Smooth muscle cell (in vitro differentiated cells): ENCODE measurements around the gene CNGA3. TPM values are rescaled to one million over a fixed set of nuclear protein-coding genes. Genes with fewer than 3 reads are reported as not detected.

Experiments
- DNase-seq: peaks from one replicate; lab custom pipeline; 2025; ENCODE audit not compliant: unreplicated experiment; lab: John Stamatoyannopoulos, UW
- H2AFZ ChIP-seq: fragments of 200-600 bp; sonication (generic); 2 replicates; pipeline ENCODE4 v1.6.0; 2016; ENCODE audit warnings: antibody characterized with exemption, low read depth, mild to moderate bottlenecking
- H3F3A ChIP-seq: fragments of 200-600 bp; sonication (generic); 2 replicates; pipeline ENCODE4 v1.6.0; 2017; ENCODE audit warnings: antibody characterized with exemption, low read depth
- H3K27ac ChIP-seq: fragments of 200-600 bp; sonication (generic); 2 replicates; pipeline ENCODE4 v1.5.1; 2016; ENCODE audit warnings: low read depth, mild to moderate bottlenecking
- H3K27me3 ChIP-seq: fragments of 200-600 bp; sonication (generic); 2 replicates; pipeline ENCODE4 v1.6.1; 2016; ENCODE audit warnings: low read depth, mild to moderate bottlenecking
- H3K36me3 ChIP-seq: fragments of 200-600 bp; sonication (generic); 2 replicates; pipeline ENCODE4 v1.5.1; 2016; ENCODE audit warnings: low read depth
- H3K4me1 ChIP-seq: fragments of 200-600 bp; sonication (generic); 2 replicates; pipeline ENCODE4 v1.5.1; 2016; ENCODE audit warnings: low read depth
- H3K4me2 ChIP-seq: fragments of 200-600 bp; sonication (generic); 2 replicates; pipeline ENCODE4 v1.6.0; 2016; ENCODE audit warnings: mild to moderate bottlenecking
- H3K4me3 ChIP-seq: fragments of 200-600 bp; sonication (generic); 2 replicates; pipeline ENCODE4 v1.5.1; 2016; ENCODE audit warnings: mild to moderate bottlenecking
- H3K79me2 ChIP-seq: fragments of 200-600 bp; sonication (generic); 2 replicates; pipeline ENCODE4 v1.6.0; 2016; ENCODE audit warnings: low read depth, mild to moderate bottlenecking
- H3K9ac ChIP-seq: fragments of 200-600 bp; sonication (generic); 2 replicates; pipeline ENCODE4 v1.6.0; 2016; ENCODE audit warnings: low read depth
- H3K9me3 ChIP-seq: fragments of 200-600 bp; sonication (generic); replicated peaks from 2 replicates; pipeline ENCODE4 v1.5.1; 2016; ENCODE audit warnings: low read depth
- H4K20me1 ChIP-seq: fragments of 200-600 bp; sonication (generic); 2 replicates; pipeline ENCODE4 v1.6.0; 2016; ENCODE audit warnings: low read depth
- CTCF ChIP-seq: fragments of 200-600 bp; sonication (generic); IDR thresholded peaks from 2 replicates; pipeline ENCODE4 v1.5.1; 2017; ENCODE audit warnings: borderline replicate concordance, mild to moderate bottlenecking, antibody characterized with exemption; ENCODE audit not compliant: insufficient read depth, poor library complexity, severe bottlenecking
- WGBS: methylation state at CpG from one replicate; pipeline ENCODE4 v1.1.7; 2016; ENCODE audit warnings: low lambda C conversion rate; 5-methylcytosine and 5-hydroxymethylcytosine counted together
- polyA plus RNA-seq: library from polyadenylated mRNA; unstranded; fragments of >200 nt; fragmentation: Nextera tagmentation; extraction: Ambion mirVana; gene quantifications from 2 replicates; pipeline ENCODE4 v1.2.1, GENCODE V29; 2016
- total RNA-seq: library from RNA; depleted of rRNA; stranded (reverse); fragments of >200 nt; gene quantifications from 2 replicates; pipeline ENCODE4 v1.2.3, GENCODE V29; 2014

CNGA3 gene
- total and polyA plus RNA-seq, 2 experiments from 2014 or later = not detected

GRCh38 chr2:98324181-98324580 is 22.1 kb upstream of the CNGA3 start:
- 78% methylated on average over 2 of the region's 2 CpGs for WGBS
- no peak for DNase-seq

GRCh38 chr2:98327776-98328175 is 18.5 kb upstream of the CNGA3 start:
- Histone ChIP-seq H3K79me2 (no peaks in the 10 kb centered on the region), H2AFZ (no peak overlapping the region), H3K4me2 (no peak overlapping the region), H4K20me1 (no peaks in the 10 kb centered on the region), H3K27me3 (no peaks in the 10 kb centered on the region), H3F3A (no peaks in the 10 kb centered on the region), H3K4me1 (no peaks in the 10 kb centered on the region), H3K27ac (no peak overlapping the region), H3K4me3 (no peak overlapping the region), H3K9me3 (no peaks in the 10 kb centered on the region), H3K36me3 (no peaks in the 10 kb centered on the region), H3K9ac (no peak overlapping the region)
- DNase-seq = no peak
- no peak for TF ChIP-seq CTCF
- WGBS = 99% methylated on average over 4 of the region's 4 CpGs

More at GRCh38 chr2:98324181-98324580, 22.1 kb upstream of the CNGA3 start:
- H3K27me3 ChIP-seq = no peaks in the 10 kb centered on the region
- H4K20me1 ChIP-seq = no peaks in the 10 kb centered on the region
- no peaks in the 10 kb centered on the region for H3K4me1 ChIP-seq
- no peak overlapping the region for H3K4me2 ChIP-seq
- H3K9ac ChIP-seq = no peak overlapping the region
- no peak overlapping the region for H3K4me3 ChIP-seq
- H3K36me3 ChIP-seq = no peaks in the 10 kb centered on the region
- H3K9me3 ChIP-seq = peaks cover 7% of the 10 kb centered on the region
- TF ChIP-seq CTCF = no peak
- H3F3A ChIP-seq = no peaks in the 10 kb centered on the region
- no peaks in the 10 kb centered on the region for H3K79me2 ChIP-seq
- H3K27ac ChIP-seq = no peak overlapping the region
- H2AFZ ChIP-seq = no peak overlapping the region

GRCh38 chr2:98329549-98329948 is 16.7 kb upstream of the CNGA3 start:
- no peak overlapping the region for H3K9ac ChIP-seq
- H3K36me3 ChIP-seq = no peaks in the 10 kb centered on the region
- peaks cover 7% of the 10 kb centered on the region for H3K4me1 ChIP-seq
- H3K4me3 ChIP-seq = no peak overlapping the region
- TF ChIP-seq CTCF = no peak
- no peaks in the 10 kb centered on the region for H3K27me3 ChIP-seq
- H3K27ac ChIP-seq = no peak overlapping the region
- H3K9me3 ChIP-seq = no peaks in the 10 kb centered on the region
- no peak for DNase-seq
- no peak overlapping the region for H3K4me2 ChIP-seq
- no peaks in the 10 kb centered on the region for H3K79me2 ChIP-seq
- H4K20me1 ChIP-seq = no peaks in the 10 kb centered on the region
- no peaks in the 10 kb centered on the region for H3F3A ChIP-seq
- 85% methylated on average over 4 of the region's 4 CpGs for WGBS
- no peak overlapping the region for H2AFZ ChIP-seq

GRCh38 chr2:98332989-98333388 is 13.3 kb upstream of the CNGA3 start:
- Histone ChIP-seq H3F3A (no peaks in the 10 kb centered on the region), H3K4me3 (no peak overlapping the region), H3K27me3 (no peaks in the 10 kb centered on the region), H3K27ac (no peak overlapping the region), H3K36me3 (no peaks in the 10 kb centered on the region), H4K20me1 (no peaks in the 10 kb centered on the region), H3K79me2 (no peaks in the 10 kb centered on the region), H3K4me1 (peaks cover 9% of the 10 kb centered on the region), H3K9me3 (no peaks in the 10 kb centered on the region), H3K9ac (no peak overlapping the region), H3K4me2 (no peak overlapping the region), H2AFZ (no peak overlapping the region)
- WGBS = 84% methylated on average over 5 of the region's 5 CpGs
- TF ChIP-seq CTCF = no peak
- DNase-seq = no peak
